DOHH2 (cell line): Measurements from ENCODE around the gene GPATCH4.

Experiments
- CTCF ChIP-seq: fragments of 200-600 bp; sonication (generic); IDR thresholded peaks from one replicate; pipeline ENCODE4 v1.5.1; 2014; ENCODE audit warnings: antibody characterized with exemption, mild to moderate bottlenecking, low read depth, low read length; ENCODE audit not compliant: poor library complexity, severe bottlenecking
- EZH2phosphoT487 ChIP-seq: fragments of 200-600 bp; sonication (generic); IDR thresholded peaks from 2 replicates; pipeline ENCODE4 v1.6.1; 2017; ENCODE audit warnings: borderline replicate concordance, mild to moderate bottlenecking, antibody characterized with exemption, low read length, moderate library complexity, mixed read lengths

GRCh38 chr1:156574039-156574633 lies 27.1 kb downstream of the GPATCH4 start:
- TF ChIP-seq CTCF (no peak), EZH2phosphoT487 (no peak)
